NCI-H2227 (cell line): Measurements from ENCODE around the gene HCRT.
"Not testable (repeated sequence)": the region's sequence is repeated elsewhere in the genome, so short reads cannot be mapped to it uniquely, and the experiment has no call there.

Experiments used
- DNase-seq: peaks from one replicate; lab custom pipeline; 2025; ENCODE audit not compliant: unreplicated experiment; lab: John Stamatoyannopoulos, UW

HCRT gene

GRCh38 chr17:42180411-42180921 is 4.8 kb downstream of the HCRT start:
- no peak for DNase-seq

DNA sequence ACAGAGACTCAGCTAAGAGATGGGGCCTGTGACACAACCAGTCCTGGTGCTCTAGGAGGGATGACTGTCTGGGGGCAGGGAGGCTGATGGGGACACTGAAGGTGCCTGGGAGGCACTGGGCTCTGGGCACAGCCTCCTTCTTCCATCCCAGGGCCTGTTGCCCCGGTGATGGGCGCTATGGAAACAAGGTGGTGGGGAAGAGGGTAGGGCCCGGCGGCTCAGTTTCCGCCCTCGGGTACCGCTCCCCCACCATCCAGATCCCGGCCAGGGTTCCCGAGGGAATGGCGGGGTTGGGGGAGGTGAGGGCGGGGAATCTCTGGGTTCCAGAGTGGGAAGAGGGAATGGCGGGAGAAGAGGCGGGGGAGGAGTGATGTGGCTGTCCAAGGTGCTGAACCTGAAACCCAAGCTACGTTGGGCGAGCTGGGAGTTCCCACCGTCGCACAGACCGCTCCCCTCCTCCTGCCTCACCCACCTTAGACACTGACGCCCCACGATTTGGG is 5.3 kb downstream of the HCRT start:
- peak; percentile 71 for DNase-seq

GRCh38 chr17:42179335-42179734 is 5.9 kb downstream of the HCRT start:
- no peak for DNase-seq

GRCh38 chr17:42178817-42179216 is 6.4 kb downstream of the HCRT start:
- no peak for DNase-seq

- DNase-seq: no peak
Measured at GRCh38 chr17:42177684-42178083, 7.6 kb downstream of the HCRT start.

- no peak for DNase-seq
Measured at GRCh38 chr17:42174126-42174783, 11.0 kb downstream of the HCRT start.

DNA sequence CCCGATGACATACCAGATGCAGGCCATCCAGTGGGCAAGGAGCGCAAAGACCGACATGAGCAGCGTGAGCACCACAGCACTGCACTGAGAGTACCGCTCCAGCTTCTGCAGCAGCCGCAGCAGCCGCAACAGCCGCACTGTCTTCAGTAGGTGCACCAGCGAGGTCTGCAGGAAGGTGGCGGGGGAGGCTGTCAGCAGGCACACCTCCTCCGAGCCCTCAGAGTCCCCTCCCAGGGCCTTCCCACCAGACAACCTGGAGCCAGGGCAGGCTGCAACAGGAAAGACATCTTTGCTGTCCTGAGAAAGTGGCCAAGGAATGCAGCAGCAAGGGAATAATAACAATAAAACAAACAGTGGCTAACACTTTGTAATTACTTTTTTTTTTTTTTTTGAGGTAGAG is 13.4 kb downstream of the HCRT start:
- peak; percentile 19 for DNase-seq

DNA sequence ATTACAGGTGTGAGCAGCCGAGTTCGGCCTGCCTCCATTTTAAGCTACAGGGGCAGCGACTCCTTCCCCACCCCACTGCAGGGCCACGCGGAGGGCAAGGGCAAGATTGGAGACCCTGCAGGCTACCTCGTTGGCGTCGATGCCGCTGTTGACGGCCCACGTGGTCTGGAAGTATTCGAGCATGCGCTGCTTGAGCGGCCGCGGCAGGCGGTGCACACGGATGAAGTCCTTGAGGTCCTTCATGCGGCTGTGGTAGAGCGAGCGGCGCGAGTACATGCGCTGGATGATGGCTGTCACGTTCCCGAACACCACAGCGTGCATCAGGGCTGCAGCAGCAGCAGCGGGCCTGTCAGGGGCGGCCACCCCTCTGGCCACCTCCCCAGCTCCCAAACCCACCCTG is 15.9 kb downstream of the HCRT start:
- DNase-seq: no peak

DNA sequence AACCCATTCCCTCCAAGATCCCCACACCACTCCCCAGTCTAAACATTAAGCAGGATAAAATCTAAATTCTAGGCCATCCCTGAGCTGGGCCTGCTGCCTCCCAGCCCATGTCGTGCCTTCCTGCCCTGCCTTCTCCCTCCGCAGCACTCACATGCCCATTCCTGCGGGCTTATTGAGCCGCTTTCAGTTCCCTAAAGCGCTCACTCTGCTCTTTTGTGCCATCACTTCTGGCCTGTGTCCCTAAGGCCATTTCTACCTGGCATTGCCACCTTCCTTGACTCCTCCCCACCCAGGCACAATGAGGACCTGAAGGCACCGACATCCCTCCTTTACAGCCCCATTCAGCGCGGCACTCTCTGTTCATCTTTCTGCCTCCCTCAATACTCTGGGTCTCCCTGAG is 17.4 kb downstream of the HCRT start:
- no peak for DNase-seq

- DNase-seq: no peak
Measured at GRCh38 chr17:42166196-42166763, 19.0 kb downstream of the HCRT start.

GRCh38 chr17:42165751-42166150 is 19.5 kb downstream of the HCRT start:
- no peak for DNase-seq

DNA sequence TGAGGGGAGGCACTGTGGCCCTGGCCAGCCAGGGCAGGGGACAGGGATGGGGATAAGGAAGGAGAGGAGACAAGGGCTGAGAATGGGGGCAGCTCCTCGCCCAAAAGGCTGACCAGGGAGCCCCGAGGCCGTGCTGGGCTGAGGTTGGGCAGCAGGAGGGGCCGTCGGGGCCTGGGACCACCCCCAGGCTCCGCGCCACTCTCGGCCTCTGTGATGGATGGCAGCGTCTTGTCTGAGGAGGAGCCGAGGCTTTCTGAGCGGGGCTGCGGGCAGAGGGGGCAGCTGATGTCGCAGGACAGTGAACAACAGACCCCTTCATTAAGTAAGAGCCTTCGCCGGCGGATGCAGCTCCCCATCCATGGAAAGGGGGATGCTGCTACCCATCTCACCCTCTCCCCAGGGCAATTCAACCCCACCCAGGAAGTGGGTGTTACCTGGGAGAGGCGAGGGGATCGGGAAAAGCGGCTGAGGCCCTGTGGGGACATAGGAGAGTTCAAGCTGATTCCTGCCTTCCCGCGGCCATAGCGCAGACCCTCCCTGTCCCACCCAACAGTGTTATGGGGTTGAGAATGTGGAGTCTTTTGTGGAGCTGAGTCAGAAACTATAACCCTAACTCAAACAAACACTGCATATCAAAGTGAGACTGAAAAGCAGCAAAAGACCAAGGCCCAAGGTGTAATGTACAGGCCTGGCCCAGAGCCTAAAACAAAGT is 21.4 kb downstream of the HCRT start:
- DNase-seq: no peak

DNA sequence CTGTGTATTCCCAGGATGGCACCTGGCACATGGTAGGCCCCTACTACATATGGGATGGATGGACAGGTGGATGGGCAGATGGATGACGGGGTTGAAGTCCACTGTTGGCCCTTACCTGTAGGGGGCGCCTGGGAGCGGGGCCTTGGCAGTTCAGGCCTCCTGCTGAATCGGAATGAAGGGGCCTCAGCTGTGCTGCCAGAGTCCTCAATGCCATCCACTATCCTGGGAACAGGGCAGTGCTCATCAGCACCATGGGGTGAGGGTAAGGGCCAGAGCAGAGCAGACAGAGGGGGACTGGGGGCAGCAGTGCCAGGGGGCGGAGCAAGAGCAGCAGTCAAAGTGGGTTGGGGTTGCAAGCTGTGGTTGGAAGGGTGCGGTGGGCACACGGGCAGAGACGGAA is 22.1 kb downstream of the HCRT start:
- peak; percentile 22 for DNase-seq

DNA sequence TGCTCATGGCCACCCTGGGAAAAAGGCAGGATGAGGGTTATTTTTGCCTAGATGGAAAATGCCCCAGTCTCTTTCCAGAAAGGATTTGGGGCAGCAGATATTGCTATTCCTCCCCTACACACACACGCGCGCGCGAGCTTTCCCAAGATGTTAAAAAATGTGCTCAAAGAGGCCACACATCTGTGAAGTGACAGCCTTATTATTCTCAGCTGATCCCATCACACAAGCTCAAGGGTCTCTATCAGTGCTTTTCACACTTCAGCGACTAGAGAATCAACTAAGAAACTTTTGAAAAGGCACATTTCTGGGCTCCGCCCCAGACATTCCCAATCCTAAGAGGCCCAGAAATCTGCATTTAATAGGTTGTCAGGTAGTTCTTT is 24.7 kb downstream of the HCRT start:
- DNase-seq: no peak

DNA sequence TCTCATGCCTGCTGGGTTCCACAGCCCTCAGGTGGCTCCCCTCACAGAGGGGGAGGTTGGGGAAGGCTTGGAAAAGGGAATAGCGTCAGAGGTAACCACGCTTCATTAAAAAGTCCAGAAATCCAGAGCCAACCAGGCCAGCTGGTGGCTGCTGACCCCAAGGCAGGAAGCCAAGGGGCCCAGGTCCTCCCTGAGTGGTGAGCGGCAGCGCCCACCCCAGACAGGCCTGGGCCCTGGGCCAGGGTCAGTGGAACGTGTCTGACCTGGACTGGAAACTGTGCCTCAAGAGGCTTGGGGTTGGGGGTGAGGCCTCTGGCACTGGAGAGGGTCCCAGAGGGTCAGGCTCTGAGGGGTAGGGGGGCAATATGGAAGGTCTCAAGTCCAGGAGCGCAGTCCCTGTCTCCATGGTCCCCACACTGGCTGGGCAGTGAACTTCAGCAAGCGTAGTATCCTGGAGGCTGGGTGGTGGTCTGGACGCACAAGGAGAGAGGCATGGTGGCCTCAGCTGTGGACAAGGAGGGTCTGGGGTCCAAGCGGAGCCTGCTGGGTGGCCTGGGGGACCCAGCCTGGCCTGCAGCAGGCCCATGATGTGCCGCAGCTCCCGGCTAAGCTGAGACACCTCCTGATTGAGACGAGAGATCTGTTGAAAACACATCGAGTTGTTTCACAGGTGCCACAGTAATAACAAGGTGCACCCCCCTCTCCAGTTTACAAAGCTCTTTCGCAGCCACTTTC is 25.3 kb downstream of the HCRT start:
- no peak for DNase-seq

DNA sequence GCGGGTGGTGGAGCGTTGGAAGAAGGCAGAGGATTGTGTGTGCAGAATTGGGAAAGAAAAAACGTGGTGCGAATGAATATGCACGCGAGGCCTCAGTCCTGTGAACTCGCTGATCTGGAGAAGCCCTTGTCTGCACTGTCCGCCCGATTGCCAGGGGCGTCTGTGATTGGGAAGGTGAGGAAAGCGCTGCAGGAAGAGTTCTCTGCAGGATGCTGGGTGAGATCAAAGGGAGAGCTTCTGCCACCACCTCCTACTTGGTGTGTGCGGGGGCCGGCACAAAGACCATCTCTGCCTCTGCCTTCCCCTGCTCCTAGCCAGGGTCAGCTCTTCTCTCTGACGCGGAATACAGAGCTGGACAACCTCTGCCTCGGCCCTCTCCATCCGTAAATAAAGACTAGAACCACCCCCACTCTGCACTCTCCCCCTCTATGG is 29.6 kb downstream of the HCRT start:
- DNase-seq: peak; percentile 44

- peak; percentile 33 for DNase-seq
Measured at GRCh38 chr17:42153919-42154742, 31.1 kb downstream of the HCRT start.

DNA sequence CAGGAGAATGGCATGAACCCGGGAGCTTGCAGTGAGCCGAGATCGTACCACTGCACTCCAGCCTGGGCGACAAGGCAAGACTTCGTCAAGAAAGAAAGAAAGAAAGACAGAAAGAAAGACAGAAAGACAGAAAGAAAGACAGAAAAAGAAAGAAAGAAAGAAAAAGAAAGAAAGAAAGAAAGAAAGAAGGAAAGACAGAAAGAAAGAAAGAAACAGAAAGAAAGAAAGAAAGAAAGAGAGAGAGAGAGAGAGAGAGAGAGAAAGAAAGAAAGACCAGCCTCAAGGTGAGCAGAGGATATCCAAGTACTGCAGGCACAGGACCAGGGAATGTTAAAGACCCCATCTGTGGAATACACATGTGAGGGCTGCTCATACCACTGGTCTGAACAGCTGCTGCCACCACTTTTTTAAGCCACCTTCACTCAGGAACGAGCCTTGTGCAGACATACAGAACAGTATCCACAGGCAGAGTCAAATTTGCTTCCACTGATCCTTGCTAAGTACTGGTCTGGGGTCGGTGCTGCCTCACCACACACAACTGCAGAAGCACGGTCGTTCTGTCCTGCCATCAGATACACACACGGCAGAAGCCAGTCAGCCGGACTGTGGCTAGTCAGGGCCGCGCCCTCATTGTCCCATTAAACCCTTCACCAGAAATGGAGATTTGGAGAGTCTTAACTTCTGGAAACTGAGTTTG is 38.2 kb downstream of the HCRT start:
- DNase-seq: no peak

DNA sequence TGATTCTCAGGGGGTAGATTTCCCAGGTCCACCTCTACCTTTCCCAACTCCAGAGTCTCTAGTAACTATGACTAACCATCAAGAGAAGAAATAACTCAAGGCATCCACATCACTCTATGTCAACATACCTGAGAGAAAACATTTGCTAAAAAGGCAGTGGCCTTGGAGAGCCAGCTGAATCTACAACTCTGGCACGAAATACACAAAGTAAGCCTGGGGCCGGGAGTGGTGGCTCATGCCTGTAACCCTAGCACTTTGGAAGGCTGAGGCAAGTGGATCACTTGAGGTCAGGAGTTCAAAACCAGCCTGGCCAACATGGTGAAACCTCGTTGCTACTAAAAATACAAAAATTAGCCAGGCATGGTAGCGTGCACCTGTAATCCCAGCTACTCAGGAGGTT is 42.1 kb downstream of the HCRT start:
- not testable (repeated sequence) for DNase-seq

DNA sequence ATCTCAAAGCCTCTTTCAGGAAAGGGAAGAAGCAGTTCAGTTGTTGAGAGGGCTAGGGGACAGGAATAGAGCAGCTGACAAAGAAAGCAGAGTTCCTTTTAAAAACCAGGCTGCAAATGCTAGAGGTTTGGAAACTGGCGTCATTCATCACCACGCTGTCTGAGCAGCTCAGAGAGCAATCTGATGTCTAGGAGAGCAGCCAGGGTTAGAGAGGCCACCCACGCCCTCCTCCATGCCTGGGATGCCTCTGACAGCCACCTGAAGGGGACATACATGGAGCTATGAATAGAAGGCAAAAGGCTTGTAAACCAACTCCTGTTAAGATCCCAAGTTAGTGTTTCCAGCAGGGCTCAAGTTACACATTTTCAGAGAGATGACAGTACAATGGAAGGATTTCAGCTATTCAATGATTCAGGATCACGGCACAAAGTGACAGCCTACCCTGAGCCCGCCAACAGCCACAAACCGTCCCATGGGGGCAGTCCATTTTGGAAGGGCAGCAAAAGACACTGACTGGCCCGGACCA is 42.8 kb downstream of the HCRT start:
- DNase-seq: no peak
